ENCODE results near the gene NFS1. TPM values are rescaled to one million over a fixed set of nuclear protein-coding genes. Genes with fewer than 3 reads are reported as not detected.

NFS1 gene
- total RNA-seq, 5 donors from 2014 or later (not counting 1 experiment from before 2014, with no cell fraction given) = 17.7 to 33.5 (median 31.2) TPM

DNA sequence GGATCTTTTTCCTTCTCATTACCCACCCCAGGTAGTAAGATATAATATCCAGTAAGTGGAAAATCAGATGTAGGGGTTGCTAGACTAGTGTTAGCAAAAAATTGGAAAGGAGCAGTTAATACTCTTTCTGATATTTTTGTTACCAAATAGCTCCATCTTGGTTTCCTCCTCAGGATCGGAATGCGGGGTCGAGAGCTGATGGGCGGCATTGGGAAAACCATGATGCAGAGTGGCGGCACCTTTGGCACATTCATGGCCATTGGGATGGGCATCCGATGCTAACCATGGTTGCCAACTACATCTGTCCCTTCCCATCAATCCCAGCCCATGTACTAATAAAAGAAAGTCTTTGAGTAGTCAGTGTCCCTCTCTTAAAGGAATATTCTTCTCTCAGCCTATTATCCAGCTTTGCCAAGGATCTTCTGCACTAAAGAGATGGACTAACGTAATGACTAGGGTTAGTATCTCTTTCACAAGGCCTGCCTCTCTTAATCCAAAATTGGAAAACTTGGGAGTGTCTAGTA lies 1.5 kb upstream of the NFS1 start:
- peaks cover 48 to 59% (median 59%) of the 10 kb centered on the region in 3 donors for H3K4me1 Mint-ChIP-seq
- POLR2A ChIA-PET = interaction anchor here (0.5 to 2.0 kb wide), 7 partner anchors 9 to 168 kb away, joined by 3 to 10 read pairs (median 4); no protein-coding TSS in a partner anchor
- whole genome bisulfite sequencing (ENCODE audit: insufficient coverage) = 94% methylated on average over 3 of the region's 7 CpGs
- peaks cover 41% of the 10 kb centered on the region for H3K36me3 Mint-ChIP-seq
- H3K4me1 ChIP-seq (ENCODE audit: control insufficient read depth in 1 of 2, extremely low read depth in 1 of 2, insufficient read depth in 2 of 2, low read length in 2 of 2) = peaks cover 16 to 19% of the 10 kb centered on the region in 2 experiments
- CTCF ChIA-PET = interaction anchor here in 1 of 2 donors (0.5 to 2.4 kb wide), 3 partner anchors 11 to 96 kb away, joined by 3 to 13 read pairs (median 3); partner anchors contain the start of gene RBM39
- H3K27me3 Mint-ChIP-seq = no peaks in the 10 kb centered on the region
- no peaks in the 10 kb centered on the region for H3K9me3 Mint-ChIP-seq
- DNase-seq = no peak
- no peak for ATAC-seq (replicated peaks in 1 of 4)
- peak overlapping the region; percentile 89 to 93 for H3K27ac Mint-ChIP-seq
- H3K36me3 ChIP-seq (ENCODE audit: control insufficient read depth in 2 of 2, extremely low read depth in 1 of 2, insufficient read depth in 1 of 2, low read length in 1 of 2) = peaks cover 4 to 45% of the 10 kb centered on the region in 2 donors
- no peak overlapping the region for H3K4me3 ChIP-seq (ENCODE audit: control insufficient read depth in 1 of 2, extremely low read depth in 1 of 2, low read length in 1 of 2)
- no peaks in the 10 kb centered on the region for H3K9me3 ChIP-seq
- peak overlapping the region; percentile 87 for H3K27ac ChIP-seq (ENCODE audit: low read length)
- no peaks in the 10 kb centered on the region for H3K27me3 ChIP-seq (replicated peaks in 1 of 2; ENCODE audit: control insufficient read depth in 2 of 2, extremely low read depth in 1 of 2, insufficient read depth in 2 of 2, low read length in 1 of 2)
- peak overlapping the region; percentile 87 to 100 (median 89) for H3K4me3 Mint-ChIP-seq

DNA sequence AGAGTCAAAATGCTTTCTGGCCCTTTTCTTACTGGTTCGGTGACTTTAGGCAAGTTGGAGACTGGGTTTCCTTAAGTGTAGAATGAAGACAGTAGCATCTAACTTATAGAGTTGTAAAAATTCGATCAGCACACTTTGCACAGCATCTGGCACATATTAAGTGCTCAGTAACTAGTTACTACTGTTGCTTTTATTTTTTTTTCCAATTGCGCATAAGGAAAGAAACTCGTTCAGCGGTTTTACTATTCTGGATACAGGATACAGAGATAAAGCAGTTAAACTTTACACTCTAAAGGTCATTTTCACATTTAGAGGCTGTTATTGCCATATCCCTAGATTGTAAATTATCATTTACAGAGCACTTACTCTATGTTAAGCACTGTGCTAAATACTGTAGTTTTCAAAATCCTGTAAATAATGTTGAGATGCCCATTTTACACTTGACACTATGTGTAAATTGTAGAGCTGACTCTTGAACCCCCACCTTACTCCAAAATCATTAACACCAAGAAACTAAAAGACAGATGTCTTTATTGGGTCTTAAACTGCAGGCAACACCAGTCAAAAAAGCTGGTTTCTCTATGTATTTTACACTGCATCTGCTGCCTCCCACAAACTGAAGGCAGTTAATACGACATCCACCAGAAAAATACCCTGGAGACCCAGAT lies 939 bp upstream of the NFS1 start:
- no peaks in the 10 kb centered on the region for H3K9me3 Mint-ChIP-seq
- peak overlapping the region; percentile 89 to 93 for H3K27ac Mint-ChIP-seq
- ATAC-seq (replicated peaks in 1 of 4) (no peak), DNase-seq (no peak)
- H3K4me3 ChIP-seq (ENCODE audit: control insufficient read depth in 1 of 2, extremely low read depth in 1 of 2, low read length in 1 of 2) = peak overlapping the region; percentile 66 to 94
- peaks cover 50 to 64% (median 63%) of the 10 kb centered on the region in 3 donors for H3K4me1 Mint-ChIP-seq
- H3K36me3 Mint-ChIP-seq = peaks cover 41% of the 10 kb centered on the region
- peak overlapping the region; percentile 87 to 100 (median 89) for H3K4me3 Mint-ChIP-seq
- H3K27me3 Mint-ChIP-seq = no peaks in the 10 kb centered on the region
- peaks cover 16 to 19% of the 10 kb centered on the region in 2 experiments for H3K4me1 ChIP-seq (ENCODE audit: control insufficient read depth in 1 of 2, extremely low read depth in 1 of 2, insufficient read depth in 2 of 2, low read length in 2 of 2)
- 0% methylated on average over 1 of the region's 6 CpGs for WGBS (ENCODE audit: insufficient coverage)
- H3K9me3 ChIP-seq = no peaks in the 10 kb centered on the region
- H3K36me3 ChIP-seq (ENCODE audit: control insufficient read depth in 2 of 2, extremely low read depth in 1 of 2, insufficient read depth in 1 of 2, low read length in 1 of 2) = peaks cover 10 to 44% of the 10 kb centered on the region in 2 donors
- H3K27ac ChIP-seq (ENCODE audit: low read length) = peak overlapping the region; percentile 87
- CTCF ChIA-PET = interaction anchor here in 1 of 2 donors (0.8 to 2.4 kb wide), 3 partner anchors 11 to 99 kb away, joined by 3 to 13 read pairs (median 3); partner anchors contain the start of gene RBM39
- H3K27me3 ChIP-seq (replicated peaks in 1 of 2; ENCODE audit: control insufficient read depth in 2 of 2, extremely low read depth in 1 of 2, insufficient read depth in 2 of 2, low read length in 1 of 2) = no peaks in the 10 kb centered on the region
- POLR2A ChIA-PET = interaction anchor here (0.6 to 2.0 kb wide), 4 partner anchors 10 to 86 kb away, joined by 4 to 10 read pairs (median 4); no protein-coding TSS in a partner anchor

DNA sequence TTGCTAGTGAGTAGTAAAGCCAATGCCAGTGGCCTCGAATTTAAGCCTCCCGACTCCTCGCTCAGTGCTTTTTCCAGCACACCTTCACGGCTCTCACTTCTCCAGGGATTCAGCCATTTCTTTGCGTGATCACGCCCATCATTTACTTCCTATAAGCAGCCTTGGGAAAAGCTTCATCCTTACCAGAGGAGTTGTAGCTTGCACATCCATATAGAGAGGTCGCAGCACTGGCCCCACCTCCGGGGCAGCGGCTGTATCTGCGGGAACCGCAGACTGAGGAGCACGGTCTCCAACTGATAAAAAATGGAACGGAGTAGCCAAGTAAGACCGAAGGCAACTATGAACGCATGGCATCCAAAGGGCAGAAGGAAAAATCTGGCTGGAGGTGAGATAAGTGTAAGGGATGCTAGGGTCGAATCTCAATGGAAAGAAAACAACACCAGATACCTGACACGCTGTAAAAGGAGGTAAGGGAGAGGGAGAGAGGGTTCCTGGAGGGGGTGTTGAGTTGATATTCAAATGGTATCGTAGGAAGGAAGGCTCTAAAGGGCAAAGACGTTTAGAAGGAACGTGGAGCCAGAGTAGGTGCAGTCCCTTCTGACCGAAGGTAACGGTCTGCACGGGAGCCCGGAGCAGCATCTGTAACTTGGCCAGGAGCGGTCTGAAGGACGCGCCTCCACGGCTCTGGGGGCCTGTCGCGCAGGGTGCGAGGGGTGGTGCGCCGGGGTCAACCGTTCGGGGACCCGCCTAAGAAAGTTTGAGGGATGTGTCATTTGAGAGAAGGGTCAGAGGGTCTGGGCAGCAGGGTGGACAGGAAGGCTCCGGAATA lies 640 bp downstream of the NFS1 start:
- no peaks in the 10 kb centered on the region for H3K27me3 Mint-ChIP-seq
- no peaks in the 10 kb centered on the region for H3K9me3 Mint-ChIP-seq
- peaks cover 28% of the 10 kb centered on the region for H3K36me3 Mint-ChIP-seq
- ATAC-seq (replicated peaks in 1 of 4) (peak; percentile 30 to 47 (median 36)), DNase-seq (peak in 1 of 35 experiments; percentile 6)
- Histone ChIP-seq H3K27ac (ENCODE audit: low read length) (peak overlapping the region; percentile 61), H3K9me3 (no peaks in the 10 kb centered on the region), H3K36me3 (ENCODE audit: control insufficient read depth in 2 of 2, extremely low read depth in 1 of 2, insufficient read depth in 1 of 2, low read length in 1 of 2) (peaks cover 11 to 35% of the 10 kb centered on the region in 2 donors), H3K4me3 (ENCODE audit: control insufficient read depth in 1 of 2, extremely low read depth in 1 of 2, low read length in 1 of 2) (peak overlapping the region; percentile 66 to 94), H3K4me1 (ENCODE audit: control insufficient read depth in 1 of 2, extremely low read depth in 1 of 2, insufficient read depth in 2 of 2, low read length in 2 of 2) (peaks cover 16 to 19% of the 10 kb centered on the region in 2 experiments), H3K27me3 (replicated peaks in 1 of 2; ENCODE audit: control insufficient read depth in 2 of 2, extremely low read depth in 1 of 2, insufficient read depth in 2 of 2, low read length in 1 of 2) (no peaks in the 10 kb centered on the region)
- 12% methylated on average over 35 of the region's 37 CpGs for WGBS (ENCODE audit: insufficient coverage)
- H3K4me3 Mint-ChIP-seq = peak overlapping the region; percentile 87 to 100 (median 89)
- CTCF ChIA-PET = interaction anchor here in 1 of 2 donors (2.4 kb wide), 1 partner anchor 44 kb away, joined by 13 read pairs; the partner anchor contains the start of gene RBM39
- H3K4me1 Mint-ChIP-seq = peaks cover 42 to 57% (median 48%) of the 10 kb centered on the region in 3 donors
- H3K27ac Mint-ChIP-seq = peak overlapping the region; percentile 84 to 86
- POLR2A ChIA-PET = interaction anchor here (0.5 to 0.6 kb wide), 3 partner anchors 23 to 72 kb away, joined by 4 to 6 read pairs (median 4); no protein-coding TSS in a partner anchor

DNA sequence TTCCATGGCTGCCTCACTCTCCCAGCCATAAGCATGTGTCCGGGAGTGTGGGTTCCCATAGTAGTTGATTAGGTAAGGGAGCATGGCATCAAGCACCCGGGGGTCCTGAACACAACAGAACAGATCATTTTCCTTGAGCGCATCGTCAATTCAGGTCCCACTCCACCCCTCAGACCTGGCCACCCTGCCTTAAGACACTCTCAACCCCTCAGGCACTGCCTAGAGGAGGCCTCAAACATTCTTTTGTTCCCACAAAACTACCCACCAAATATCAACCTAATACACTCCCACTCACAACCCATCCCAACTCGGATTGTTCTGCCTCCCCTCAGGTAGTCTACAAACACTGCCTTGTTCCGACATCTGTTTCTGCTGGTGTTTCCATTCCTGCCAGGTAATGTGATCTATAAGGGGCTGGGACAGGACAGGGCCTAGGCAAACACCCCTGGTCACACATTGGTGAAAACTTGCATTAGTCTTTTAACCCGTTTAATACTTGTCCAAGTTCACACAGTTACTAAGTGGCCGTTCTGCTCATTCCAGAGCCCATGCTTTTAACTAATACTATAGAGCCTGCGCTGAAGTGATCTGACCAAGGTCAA lies 1.4 kb downstream of the NFS1 start:
- H3K4me1 ChIP-seq (ENCODE audit: control insufficient read depth in 1 of 2, extremely low read depth in 1 of 2, insufficient read depth in 2 of 2, low read length in 2 of 2) = peaks cover 16 to 19% of the 10 kb centered on the region in 2 experiments
- POLR2A ChIA-PET = interaction anchor here (0.6 kb wide), 4 partner anchors 46 to 93 kb away, joined by 3 to 5 read pairs (median 4); no protein-coding TSS in a partner anchor
- WGBS (ENCODE audit: insufficient coverage) = 97% methylated on average over 6 of the region's 9 CpGs
- H3K9me3 ChIP-seq = no peaks in the 10 kb centered on the region
- DNase-seq (no peak), ATAC-seq (replicated peaks in 1 of 4) (no peak)
- H3K4me3 Mint-ChIP-seq = peak overlapping the region; percentile 87 to 100 (median 89)
- H3K4me1 Mint-ChIP-seq = peaks cover 40 to 54% (median 47%) of the 10 kb centered on the region in 3 donors
- H3K27me3 ChIP-seq (replicated peaks in 1 of 2; ENCODE audit: control insufficient read depth in 2 of 2, extremely low read depth in 1 of 2, insufficient read depth in 2 of 2, low read length in 1 of 2) = no peaks in the 10 kb centered on the region
- peaks cover 11 to 36% of the 10 kb centered on the region in 2 donors for H3K36me3 ChIP-seq (ENCODE audit: control insufficient read depth in 2 of 2, extremely low read depth in 1 of 2, insufficient read depth in 1 of 2, low read length in 1 of 2)
- peak overlapping the region; percentile 84 to 86 for H3K27ac Mint-ChIP-seq
- no peaks in the 10 kb centered on the region for H3K9me3 Mint-ChIP-seq
- peak overlapping the region in 1 of 2 donors; percentile 94 for H3K4me3 ChIP-seq (ENCODE audit: control insufficient read depth in 1 of 2, extremely low read depth in 1 of 2, low read length in 1 of 2)
- H3K27ac ChIP-seq (ENCODE audit: low read length) = no peak overlapping the region
- H3K27me3 Mint-ChIP-seq = no peaks in the 10 kb centered on the region
- CTCF ChIA-PET = interaction anchor here in 1 of 2 donors (0.8 kb wide), 1 partner anchor 187 kb away, joined by 4 read pairs; no protein-coding TSS in a partner anchor
- H3K36me3 Mint-ChIP-seq = peaks cover 24% of the 10 kb centered on the region

DNA sequence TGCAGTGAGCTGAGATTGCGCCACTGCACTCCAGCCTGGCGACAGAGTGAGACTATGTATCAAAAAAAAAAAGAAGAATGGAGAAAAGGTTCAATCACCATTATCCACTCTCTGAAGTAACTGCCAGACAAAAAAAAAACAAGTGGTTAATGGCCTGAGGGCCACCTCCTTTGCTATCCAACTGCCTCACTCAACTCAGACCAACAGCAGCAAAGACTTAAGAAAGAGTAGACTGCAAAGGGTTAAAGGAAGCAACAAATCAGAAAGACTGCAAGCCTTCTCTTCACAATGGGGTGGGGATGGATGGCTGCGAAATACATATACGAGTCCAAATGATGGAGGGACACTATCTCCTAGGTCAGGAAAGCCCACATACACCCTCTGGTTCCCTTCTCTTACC lies 3.2 kb downstream of the NFS1 start:
- Mint-ChIP-seq H3K27me3 (no peaks in the 10 kb centered on the region), H3K9me3 (no peaks in the 10 kb centered on the region), H3K36me3 (peaks cover 18% of the 10 kb centered on the region), H3K4me3 (no peak overlapping the region), H3K27ac (no peak overlapping the region), H3K4me1 (peaks cover 39 to 47% (median 41%) of the 10 kb centered on the region in 3 donors)
- CTCF ChIA-PET = interaction anchor here in 1 of 2 donors (0.7 kb wide), 1 partner anchor 33 kb away, joined by 3 read pairs; no protein-coding TSS in a partner anchor
- Histone ChIP-seq H3K27ac (ENCODE audit: low read length) (no peak overlapping the region), H3K4me1 (ENCODE audit: control insufficient read depth in 1 of 2, extremely low read depth in 1 of 2, insufficient read depth in 2 of 2, low read length in 2 of 2) (peaks cover 16 to 19% of the 10 kb centered on the region in 2 experiments), H3K4me3 (ENCODE audit: control insufficient read depth in 1 of 2, extremely low read depth in 1 of 2, low read length in 1 of 2) (no peak overlapping the region), H3K36me3 (ENCODE audit: control insufficient read depth in 2 of 2, extremely low read depth in 1 of 2, insufficient read depth in 1 of 2, low read length in 1 of 2) (peaks cover 11 to 31% of the 10 kb centered on the region in 2 donors), H3K27me3 (replicated peaks in 1 of 2; ENCODE audit: control insufficient read depth in 2 of 2, extremely low read depth in 1 of 2, insufficient read depth in 2 of 2, low read length in 1 of 2) (no peaks in the 10 kb centered on the region), H3K9me3 (no peaks in the 10 kb centered on the region)
- ATAC-seq (replicated peaks in 1 of 4) (no peak), DNase-seq (no peak)
- whole genome bisulfite sequencing (ENCODE audit: insufficient coverage) = no CpG with 5 or more reads among the region's 4 CpGs
- POLR2A ChIA-PET = interaction anchor here (0.7 kb wide), 2 partner anchors 59 to 240 kb away, joined by 3 read pairs; no protein-coding TSS in a partner anchor
